OCI-LY1 (cell line): ENCODE data around the gene BOK.

ENCODE experiments used
- H2AFZ ChIP-seq: fragments of 200-600 bp; sonication (generic), shearing (Covaris generic); 2 replicates; pipeline ENCODE4 v1.6.0; 2014; ENCODE audit warnings: antibody characterized with exemption, mild to moderate bottlenecking, low read length
- H3F3A ChIP-seq: fragments of 200-600 bp; sonication (generic), shearing (Covaris generic); 2 replicates; pipeline ENCODE4 v1.6.0; 2014; ENCODE audit warnings: mild to moderate bottlenecking, antibody characterized with exemption, low read length, moderate library complexity; ENCODE audit not compliant: insufficient read depth
- H3K27ac ChIP-seq: fragments of 200-600 bp; sonication (generic); 2 replicates; pipeline ENCODE4 v1.5.1; 2014; ENCODE audit warnings: low read length, mixed run types, mild to moderate bottlenecking, low read depth; ENCODE audit not compliant: poor library complexity, severe bottlenecking
- H3K27me3 ChIP-seq: fragments of 200-600 bp; sonication (generic); 2 replicates; pipeline ENCODE4 v1.6.0; 2014; ENCODE audit warnings: antibody characterized with exemption, mild to moderate bottlenecking, low read length, moderate library complexity; ENCODE audit not compliant: insufficient read depth
- H3K36me3 ChIP-seq: fragments of 200-600 bp; sonication (generic); 2 replicates; pipeline ENCODE4 v1.6.1; 2014; ENCODE audit warnings: mild to moderate bottlenecking, antibody characterized with exemption, low read length, moderate library complexity, mixed read lengths; ENCODE audit not compliant: insufficient read depth
- H3K4me1 ChIP-seq: fragments of 200-600 bp; sonication (generic); 2 replicates; pipeline ENCODE4 v1.5.1; 2014; ENCODE audit warnings: mild to moderate bottlenecking, low read length, moderate library complexity; ENCODE audit not compliant: insufficient read depth, severe bottlenecking
- H3K4me2 ChIP-seq: fragments of 200-600 bp; sonication (generic), shearing (Covaris generic); 2 replicates; pipeline ENCODE4 v1.6.1; 2014; ENCODE audit warnings: low read length
- H3K4me3 ChIP-seq: fragments of 200-600 bp; sonication (generic); 2 replicates; pipeline ENCODE4 v1.5.1; 2014; ENCODE audit warnings: low read length, low read depth, mild to moderate bottlenecking, mixed read lengths; ENCODE audit not compliant: poor library complexity, severe bottlenecking
- H3K79me2 ChIP-seq: fragments of 200-600 bp; shearing (Covaris generic); 2 replicates; pipeline ENCODE4 v1.6.1; 2016; ENCODE audit warnings: mixed run types, low read length, mixed read lengths; ENCODE audit not compliant: insufficient read depth
- H3K9ac ChIP-seq: fragments of 200-600 bp; sonication (generic), shearing (Covaris generic); 2 replicates; pipeline ENCODE4 v1.6.1; 2014; ENCODE audit warnings: mild to moderate bottlenecking, low read length, mixed read lengths
- H3K9me2 ChIP-seq: fragments of 200-600 bp; sonication (generic), shearing (Covaris generic); 2 replicates; pipeline ENCODE4 v1.6.1; 2014; ENCODE audit warnings: low read depth, mild to moderate bottlenecking, low read length, mixed read lengths
- H3K9me3 ChIP-seq: fragments of 200-600 bp; shearing (Covaris generic); 2 replicates; pipeline ENCODE4 v1.6.1; 2014; ENCODE audit warnings: low read length, mixed read lengths
- H4K20me1 ChIP-seq: fragments of 200-600 bp; sonication (generic), shearing (Covaris generic); 2 replicates; pipeline ENCODE4 v1.6.0; 2016; ENCODE audit warnings: mild to moderate bottlenecking, low read length; ENCODE audit not compliant: insufficient read depth
- EZH2 ChIP-seq: fragments of 200-600 bp; sonication (generic), shearing (Covaris generic); IDR thresholded peaks from 2 replicates; pipeline ENCODE4 v1.8.0; 2017; ENCODE audit warnings: borderline replicate concordance, mixed run types, mild to moderate bottlenecking, antibody characterized with exemption, low read length, moderate library complexity, mixed read lengths
- TF ChIP-seq, protein P1 (sequence below): fragments of 200-600 bp; sonication (generic), shearing (Covaris generic); IDR thresholded peaks from 2 replicates; pipeline ENCODE4 v1.5.1; 2017; ENCODE audit warnings: mild to moderate bottlenecking, antibody characterized with exemption, low read length, moderate library complexity, mixed read lengths

The BOK gene

DNA sequence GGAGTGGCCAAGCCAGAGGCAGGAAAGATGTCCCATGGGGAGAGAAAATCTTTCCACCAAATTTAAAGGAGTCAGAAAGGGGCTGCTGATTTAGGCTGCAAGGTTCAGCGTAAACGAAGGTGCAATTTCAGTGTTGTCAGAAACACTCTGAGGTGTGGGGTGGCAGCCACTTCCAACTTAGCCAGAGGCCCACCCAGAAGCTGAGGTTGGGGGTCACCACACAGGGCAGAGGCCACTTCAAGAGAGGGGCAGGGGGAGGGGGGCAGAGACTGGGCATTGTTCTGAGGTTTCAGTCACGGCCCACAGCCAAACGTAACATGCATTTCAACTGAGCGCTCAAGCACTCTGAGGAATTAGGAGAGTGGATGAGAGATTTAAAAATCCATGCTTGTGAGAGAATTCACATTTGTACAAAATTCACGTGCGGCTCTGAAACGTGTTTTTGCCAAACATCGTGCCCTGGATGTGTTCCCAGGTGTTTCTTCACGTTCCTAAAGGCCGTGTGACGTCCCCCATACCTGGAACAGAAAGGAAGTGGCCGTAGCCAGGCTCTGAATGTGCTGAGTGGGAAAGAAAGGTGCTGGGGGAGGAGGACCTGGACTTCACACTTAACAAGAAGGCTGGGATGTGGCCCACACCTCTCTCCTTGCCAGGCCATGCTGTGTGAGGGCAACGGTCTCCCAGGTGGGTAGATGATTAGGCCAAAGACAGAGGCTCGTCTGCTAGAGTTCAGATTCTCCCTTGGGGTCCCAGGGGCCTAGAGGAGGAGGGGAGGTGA lies 19.5 kb upstream of the BOK start:
- no peak overlapping the region for H3K4me3 ChIP-seq
- no peaks in the 10 kb centered on the region for H3F3A ChIP-seq
- H3K4me2 ChIP-seq: no peak overlapping the region
- peaks cover 12% of the 10 kb centered on the region; the same call in 1 of the 2 replicates for H3K27me3 ChIP-seq
- no peak overlapping the region for H2AFZ ChIP-seq
- no peaks in the 10 kb centered on the region for H3K36me3 ChIP-seq
- no peaks in the 10 kb centered on the region for H3K9me3 ChIP-seq
- no peaks in the 10 kb centered on the region for H3K9me2 ChIP-seq
- no peaks in the 10 kb centered on the region for H4K20me1 ChIP-seq
- no peaks in the 10 kb centered on the region for H3K79me2 ChIP-seq
- H3K9ac ChIP-seq: no peak overlapping the region
- H3K27ac ChIP-seq: no peak overlapping the region
- no peaks in the 10 kb centered on the region for H3K4me1 ChIP-seq
- TF ChIP-seq, protein P1, sequence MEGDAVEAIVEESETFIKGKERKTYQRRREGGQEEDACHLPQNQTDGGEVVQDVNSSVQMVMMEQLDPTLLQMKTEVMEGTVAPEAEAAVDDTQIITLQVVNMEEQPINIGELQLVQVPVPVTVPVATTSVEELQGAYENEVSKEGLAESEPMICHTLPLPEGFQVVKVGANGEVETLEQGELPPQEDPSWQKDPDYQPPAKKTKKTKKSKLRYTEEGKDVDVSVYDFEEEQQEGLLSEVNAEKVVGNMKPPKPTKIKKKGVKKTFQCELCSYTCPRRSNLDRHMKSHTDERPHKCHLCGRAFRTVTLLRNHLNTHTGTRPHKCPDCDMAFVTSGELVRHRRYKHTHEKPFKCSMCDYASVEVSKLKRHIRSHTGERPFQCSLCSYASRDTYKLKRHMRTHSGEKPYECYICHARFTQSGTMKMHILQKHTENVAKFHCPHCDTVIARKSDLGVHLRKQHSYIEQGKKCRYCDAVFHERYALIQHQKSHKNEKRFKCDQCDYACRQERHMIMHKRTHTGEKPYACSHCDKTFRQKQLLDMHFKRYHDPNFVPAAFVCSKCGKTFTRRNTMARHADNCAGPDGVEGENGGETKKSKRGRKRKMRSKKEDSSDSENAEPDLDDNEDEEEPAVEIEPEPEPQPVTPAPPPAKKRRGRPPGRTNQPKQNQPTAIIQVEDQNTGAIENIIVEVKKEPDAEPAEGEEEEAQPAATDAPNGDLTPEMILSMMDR: no peak
- no peak for TF ChIP-seq EZH2

DNA sequence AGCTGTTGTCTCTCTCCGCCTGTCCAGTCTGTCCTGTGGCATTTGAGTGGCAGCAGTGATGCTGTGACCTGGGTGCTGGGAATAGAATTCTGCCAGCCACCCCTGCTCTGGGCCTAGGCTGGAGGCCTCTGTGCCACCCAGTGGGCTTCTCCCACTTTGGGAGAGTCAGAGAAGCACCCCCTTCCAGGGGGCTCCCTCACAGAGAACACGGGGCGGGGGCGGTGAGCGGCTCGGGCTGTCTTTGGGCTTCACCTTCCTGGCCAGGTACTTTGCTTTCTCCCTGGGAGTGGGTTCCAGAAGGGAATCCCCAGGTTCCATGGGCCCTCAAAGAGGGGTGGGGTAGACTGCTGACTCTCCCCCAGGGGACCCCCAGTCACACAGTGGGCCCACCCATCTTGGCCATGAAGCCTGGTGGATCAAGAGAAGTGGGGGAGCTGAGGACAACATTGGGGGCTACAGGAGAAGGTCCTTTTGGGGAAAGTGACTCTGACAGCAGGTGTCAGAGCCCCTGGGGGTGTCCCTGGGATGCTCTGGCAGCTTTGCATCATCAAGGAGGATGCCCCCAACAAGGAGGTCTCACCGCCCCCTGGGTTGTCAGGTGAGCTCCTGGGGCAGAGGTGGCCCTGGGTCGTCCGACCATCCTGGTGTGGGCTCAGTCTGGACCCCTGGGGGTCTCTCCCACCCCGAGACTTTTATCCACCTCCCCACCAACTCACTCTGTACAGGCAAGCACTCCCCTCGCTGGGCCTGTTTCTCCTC lies 18.8 kb upstream of the BOK start:
- no peak overlapping the region for H3K4me3 ChIP-seq
- H3K36me3 ChIP-seq: no peaks in the 10 kb centered on the region
- no peaks in the 10 kb centered on the region for H3K4me1 ChIP-seq
- no peaks in the 10 kb centered on the region for H3K9me3 ChIP-seq
- H3K27me3 ChIP-seq: peaks cover 6% of the 10 kb centered on the region; the same call in 1 of the 2 replicates
- H3K9me2 ChIP-seq: no peaks in the 10 kb centered on the region
- no peaks in the 10 kb centered on the region for H3K79me2 ChIP-seq
- H2AFZ ChIP-seq: no peak overlapping the region
- no peak overlapping the region for H3K4me2 ChIP-seq
- H3K27ac ChIP-seq: no peak overlapping the region
- no peaks in the 10 kb centered on the region for H4K20me1 ChIP-seq
- TF ChIP-seq, protein P1: no peak
- no peak for TF ChIP-seq EZH2
- no peak overlapping the region for H3K9ac ChIP-seq
- no peaks in the 10 kb centered on the region for H3F3A ChIP-seq

DNA sequence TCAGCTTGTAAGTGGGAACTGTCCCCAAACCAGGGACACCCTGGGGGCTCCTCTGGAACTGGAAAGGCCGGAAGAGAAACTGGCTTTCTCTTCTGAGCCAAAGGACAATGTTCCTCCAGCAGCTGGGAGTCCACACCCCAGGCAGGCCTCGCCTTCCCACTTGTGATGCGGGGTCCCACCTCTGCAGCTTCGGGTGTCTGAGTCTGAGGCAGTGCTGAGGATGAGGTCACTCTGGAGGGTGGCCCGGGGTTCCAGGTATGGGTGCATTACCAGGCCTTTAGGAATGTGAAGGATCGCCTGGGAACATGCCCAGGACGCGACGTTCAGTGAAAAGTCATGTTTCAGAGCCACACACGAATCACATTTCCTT lies 18.2 kb upstream of the BOK start:
- no peaks in the 10 kb centered on the region for H3F3A ChIP-seq
- H3K9me2 ChIP-seq: no peaks in the 10 kb centered on the region
- H3K27me3 ChIP-seq: peaks cover 6% of the 10 kb centered on the region; the same call in 1 of the 2 replicates
- H3K9me3 ChIP-seq: no peaks in the 10 kb centered on the region
- no peak overlapping the region for H2AFZ ChIP-seq
- no peaks in the 10 kb centered on the region for H3K4me1 ChIP-seq
- no peak for TF ChIP-seq EZH2
- TF ChIP-seq, protein P1: no peak
- no peak overlapping the region for H3K4me2 ChIP-seq
- no peak overlapping the region for H3K4me3 ChIP-seq
- H3K79me2 ChIP-seq: no peaks in the 10 kb centered on the region
- H3K36me3 ChIP-seq: no peaks in the 10 kb centered on the region
- no peak overlapping the region for H3K27ac ChIP-seq
- no peak overlapping the region for H3K9ac ChIP-seq
- no peaks in the 10 kb centered on the region for H4K20me1 ChIP-seq
